ENCODE measurements around the gene CDPF1.

- TF ChIP-seq EZH2 (IDR thresholded peaks at IDR 0.05) (no peak), POLR2AphosphoS5 (IDR thresholded peaks at IDR 0.05; ENCODE audit: borderline replicate concordance, low read depth, low read length) (no peak)
Measured at GRCh38 chr22:46233231-46233630, 16.9 kb downstream of the CDPF1 start.
